Vagina (tissue), 2 donors: ENCODE data around the gene PHRF1. TPM values are rescaled to one million over a fixed set of nuclear protein-coding genes. Genes with fewer than 3 reads are reported as not detected.

Experiments
- DNase-seq, 2 donors: peaks; one replicate each; pipeline ENCODE4 v3.0.0-alpha.2; 2017; ENCODE audit errors: extremely low spot score in 2 of 2
- H3K27ac ChIP-seq: fragments of 200-600 bp; sonication (generic); one replicate; pipeline ENCODE4 v1.5.1; 2019
- H3K27me3 ChIP-seq: fragments of 200-600 bp; sonication (generic); one replicate; pipeline ENCODE4 v1.5.1; 2019
- H3K36me3 ChIP-seq, 2 donors: fragments of 200-600 bp; sonication (generic); one replicate each; pipeline ENCODE4 v1.5.1; 2017 to 2019
- H3K4me1 ChIP-seq: fragments of 200-600 bp; sonication (generic); one replicate; pipeline ENCODE4 v1.5.1; 2019
- H3K4me3 ChIP-seq, 2 donors: fragments of 200-600 bp; sonication (generic); 1 replicate in 1 of 2; 2 replicates in 1 of 2; pipeline ENCODE4 v1.5.1; 2016 to 2019
- H3K9me3 ChIP-seq: fragments of 200-600 bp; sonication (generic); one replicate; pipeline ENCODE4 v1.5.1; 2019
- POLR2A ChIP-seq, 2 donors: fragments of 450-650 bp; IDR thresholded peaks; one replicate each; pipeline ENCODE4 v1.6.1; 2017; ENCODE audit warnings: antibody characterized with exemption in 2 of 2, mild to moderate bottlenecking in 2 of 2, moderate library complexity in 2 of 2
- POLR2AphosphoS5 ChIP-seq, 2 donors: sonication (generic); formaldehyde crosslinking; IDR thresholded peaks; one replicate each; pipeline ENCODE4 v1.9.0; 2017; ENCODE audit warnings: antibody characterized with exemption in 2 of 2, mild to moderate bottlenecking in 2 of 2, low read depth in 1 of 2; ENCODE audit not compliant: insufficient read depth in 1 of 2
- intact Hi-C: fragments of 100-400 bp; cut with DNase I; formaldehyde crosslinking; loops from one replicate; pipeline ENCODE4 v1.15.1; 2023
- total RNA-seq: library from RNA; depleted of rRNA; stranded (reverse); fragments of >200 nt; gene quantifications from one replicate; pipeline ENCODE4 v1.2.3, GENCODE V29; 2016
- TF ChIP-seq, protein P1 (sequence below), 3 experiments: fragments of 450-650 bp in 2 of 3; fragments of 200-600 bp in 1 of 3; sonication (generic) in 1 of 3; IDR thresholded peaks; one replicate each; pipeline ENCODE4 v1.5.1; 2017 to 2019; ENCODE audit warnings: antibody characterized with exemption in 3 of 3, mild to moderate bottlenecking in 2 of 3, moderate library complexity in 2 of 3

PHRF1 gene
- total RNA-seq, 1 donor from 2014 or later = 26.0 TPM

- H3K36me3 ChIP-seq = peaks cover 0 to 5% of the 10 kb centered on the region in 2 donors
- no peaks in the 10 kb centered on the region for H3K9me3 ChIP-seq
- peaks cover 32% of the 10 kb centered on the region for H3K4me1 ChIP-seq
- TF ChIP-seq POLR2A (IDR thresholded peaks at IDR 0.05) (no peak), POLR2AphosphoS5 (IDR thresholded peaks at IDR 0.05; ENCODE audit: insufficient read depth in 1 of 2, low read depth in 1 of 2) (no peak)
- TF ChIP-seq, protein P1, sequence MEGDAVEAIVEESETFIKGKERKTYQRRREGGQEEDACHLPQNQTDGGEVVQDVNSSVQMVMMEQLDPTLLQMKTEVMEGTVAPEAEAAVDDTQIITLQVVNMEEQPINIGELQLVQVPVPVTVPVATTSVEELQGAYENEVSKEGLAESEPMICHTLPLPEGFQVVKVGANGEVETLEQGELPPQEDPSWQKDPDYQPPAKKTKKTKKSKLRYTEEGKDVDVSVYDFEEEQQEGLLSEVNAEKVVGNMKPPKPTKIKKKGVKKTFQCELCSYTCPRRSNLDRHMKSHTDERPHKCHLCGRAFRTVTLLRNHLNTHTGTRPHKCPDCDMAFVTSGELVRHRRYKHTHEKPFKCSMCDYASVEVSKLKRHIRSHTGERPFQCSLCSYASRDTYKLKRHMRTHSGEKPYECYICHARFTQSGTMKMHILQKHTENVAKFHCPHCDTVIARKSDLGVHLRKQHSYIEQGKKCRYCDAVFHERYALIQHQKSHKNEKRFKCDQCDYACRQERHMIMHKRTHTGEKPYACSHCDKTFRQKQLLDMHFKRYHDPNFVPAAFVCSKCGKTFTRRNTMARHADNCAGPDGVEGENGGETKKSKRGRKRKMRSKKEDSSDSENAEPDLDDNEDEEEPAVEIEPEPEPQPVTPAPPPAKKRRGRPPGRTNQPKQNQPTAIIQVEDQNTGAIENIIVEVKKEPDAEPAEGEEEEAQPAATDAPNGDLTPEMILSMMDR (IDR thresholded peaks at IDR 0.05) = no peak
- no peak overlapping the region for H3K4me3 ChIP-seq
- intact Hi-C loops = no loop called here
- DNase-seq = no peak
- H3K27me3 ChIP-seq = no peaks in the 10 kb centered on the region
- H3K27ac ChIP-seq = no peak overlapping the region
Observed at GRCh38 chr11:617912-618682, 41.8 kb downstream of the PHRF1 start.

DNA sequence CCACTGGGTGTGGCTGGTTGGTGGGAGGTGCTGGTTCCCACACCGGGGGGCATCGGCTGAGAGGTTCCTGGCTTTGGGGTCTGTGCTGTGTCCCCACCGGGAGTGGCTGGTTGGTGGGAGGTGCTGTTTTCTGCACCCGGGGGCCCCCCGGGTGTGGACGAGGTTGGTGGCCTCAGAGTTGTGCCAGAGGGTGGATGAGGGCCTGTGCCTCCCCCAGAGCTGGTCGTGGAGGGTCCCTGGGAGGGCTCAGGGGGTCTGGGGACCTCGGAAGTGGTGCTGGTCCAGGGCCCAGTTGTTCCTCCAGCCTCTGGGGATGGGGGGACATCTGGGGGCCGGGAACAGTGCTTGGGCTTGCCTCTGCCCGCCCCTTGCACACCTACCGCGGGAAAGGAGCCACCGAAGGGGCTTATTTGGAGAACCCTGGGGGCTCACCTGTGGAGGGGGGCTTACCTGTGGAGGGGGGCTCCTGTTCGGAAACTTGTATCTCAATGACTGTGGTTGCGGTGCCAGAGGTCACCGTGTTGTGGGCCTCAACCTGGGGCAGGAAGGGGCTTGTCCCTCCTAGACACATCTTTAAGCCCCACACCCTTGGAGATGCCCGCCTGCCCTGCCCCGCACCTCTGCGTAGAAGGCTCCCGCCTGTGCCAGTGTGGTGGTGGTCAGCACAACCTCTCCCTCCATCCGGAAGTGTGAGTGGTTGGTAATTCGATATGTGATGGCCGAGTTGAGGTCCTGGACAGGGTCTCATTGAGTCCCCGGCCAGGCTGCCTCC, 42.8 kb downstream of the PHRF1 start:
- no peak for DNase-seq
- H3K4me1 ChIP-seq = peaks cover 22% of the 10 kb centered on the region
- intact Hi-C loops = no loop called here
- peaks cover 0 to 3% of the 10 kb centered on the region in 2 donors for H3K36me3 ChIP-seq
- no peak for TF ChIP-seq POLR2A (IDR thresholded peaks at IDR 0.05)
- no peak for TF ChIP-seq POLR2AphosphoS5 (IDR thresholded peaks at IDR 0.05; ENCODE audit: insufficient read depth in 1 of 2, low read depth in 1 of 2)
- TF ChIP-seq, protein P1 (IDR thresholded peaks at IDR 0.05) = no peak
- no peak overlapping the region for H3K4me3 ChIP-seq
- H3K9me3 ChIP-seq = no peaks in the 10 kb centered on the region
- no peak overlapping the region for H3K27ac ChIP-seq
- H3K27me3 ChIP-seq = no peaks in the 10 kb centered on the region

DNA sequence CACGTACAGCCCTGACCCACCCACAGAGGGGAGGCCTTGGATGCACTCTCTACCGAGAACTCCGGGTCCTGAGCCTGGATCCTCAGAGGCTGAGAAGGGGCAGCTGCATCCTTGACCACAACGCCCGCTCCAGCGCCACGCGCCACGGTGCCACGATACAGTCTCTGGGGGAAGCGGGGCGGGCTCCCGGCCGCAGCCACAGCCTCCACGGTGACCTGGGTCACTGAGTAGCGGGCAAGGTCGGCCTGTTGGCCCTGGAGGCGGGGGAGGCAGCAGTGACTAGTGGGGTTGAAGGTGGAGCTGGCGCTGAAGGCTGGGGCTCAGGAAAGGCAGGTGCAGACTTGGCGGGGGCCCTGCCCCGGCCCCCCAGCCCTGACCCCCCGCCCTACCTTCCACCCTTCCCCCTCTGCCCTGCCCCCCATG, 43.4 kb downstream of the PHRF1 start:
- no peaks in the 10 kb centered on the region for H3K27me3 ChIP-seq
- H3K27ac ChIP-seq = no peak overlapping the region
- H3K36me3 ChIP-seq = peaks cover 0 to 3% of the 10 kb centered on the region in 2 donors
- no peak overlapping the region for H3K4me3 ChIP-seq
- H3K4me1 ChIP-seq = peaks cover 16% of the 10 kb centered on the region
- intact Hi-C loops = no loop called here
- no peak for DNase-seq
- H3K9me3 ChIP-seq = no peaks in the 10 kb centered on the region
- TF ChIP-seq, protein P1 (IDR thresholded peaks at IDR 0.05) = no peak
- TF ChIP-seq POLR2AphosphoS5 (IDR thresholded peaks at IDR 0.05; ENCODE audit: insufficient read depth in 1 of 2, low read depth in 1 of 2) = no peak
- TF ChIP-seq POLR2A (IDR thresholded peaks at IDR 0.05) = no peak

GRCh38 chr11:620201-620600, 43.9 kb downstream of the PHRF1 start:
- no peak for DNase-seq
- TF ChIP-seq, protein P1 (IDR thresholded peaks at IDR 0.05) = no peak
- TF ChIP-seq POLR2AphosphoS5 (IDR thresholded peaks at IDR 0.05; ENCODE audit: insufficient read depth in 1 of 2, low read depth in 1 of 2) = no peak
- no peak for TF ChIP-seq POLR2A (IDR thresholded peaks at IDR 0.05)
- H3K36me3 ChIP-seq = peaks cover 0 to 3% of the 10 kb centered on the region in 2 donors
- no peak overlapping the region for H3K4me3 ChIP-seq
- intact Hi-C loops = no loop called here
- no peaks in the 10 kb centered on the region for H3K27me3 ChIP-seq
- no peaks in the 10 kb centered on the region for H3K9me3 ChIP-seq
- no peak overlapping the region for H3K27ac ChIP-seq
- peaks cover 10% of the 10 kb centered on the region for H3K4me1 ChIP-seq
